Bronchial epithelial cell (primary cell): Measurements from ENCODE around the gene BAZ1A. TPM values are rescaled to one million over a fixed set of nuclear protein-coding genes. Genes with fewer than 3 reads are reported as not detected.
A peak's percentile ranks its signal among the peaks of the same experiment; 100 is the strongest.

Experiments used
- DNase-seq: peaks from one replicate; pipeline ENCODE4 v3.0.0-alpha.2; 2010; ENCODE audit warnings: low read depth
- FAIRE-seq: peaks from 2 replicates; lab custom pipeline; 2011; peaks lifted over from hg19 to GRCh38; lab: Jason Lieb, UNC
- H3K27me3 ChIP-seq: 2 replicates; pipeline ENCODE4 v1.5.1; 2011; ENCODE audit warnings: low read length; ENCODE audit not compliant: control insufficient read depth, insufficient read depth
- H3K36me3 ChIP-seq: 2 replicates; pipeline ENCODE4 v1.5.1; 2011; ENCODE audit warnings: low read length; ENCODE audit not compliant: control insufficient read depth, insufficient read depth
- H3K4me3 ChIP-seq: 2 replicates; pipeline ENCODE4 v1.5.1; 2011; ENCODE audit warnings: mild to moderate bottlenecking, low read depth, low read length, control low read depth
- total RNA-seq: library from RNA; depleted of rRNA; stranded (reverse); fragments of >200 nt; gene quantifications from 2 replicates; pipeline ENCODE4 v1.2.1, GENCODE V29; 2014
- TF ChIP-seq, protein P1 (sequence below): IDR thresholded peaks from 2 replicates; pipeline ENCODE4 v1.5.1; 2011; ENCODE audit warnings: mild to moderate bottlenecking, moderate library complexity, low read length, control low read depth, inconsistent platforms; ENCODE audit not compliant: insufficient read depth, severe bottlenecking

Gene BAZ1A, protein sequence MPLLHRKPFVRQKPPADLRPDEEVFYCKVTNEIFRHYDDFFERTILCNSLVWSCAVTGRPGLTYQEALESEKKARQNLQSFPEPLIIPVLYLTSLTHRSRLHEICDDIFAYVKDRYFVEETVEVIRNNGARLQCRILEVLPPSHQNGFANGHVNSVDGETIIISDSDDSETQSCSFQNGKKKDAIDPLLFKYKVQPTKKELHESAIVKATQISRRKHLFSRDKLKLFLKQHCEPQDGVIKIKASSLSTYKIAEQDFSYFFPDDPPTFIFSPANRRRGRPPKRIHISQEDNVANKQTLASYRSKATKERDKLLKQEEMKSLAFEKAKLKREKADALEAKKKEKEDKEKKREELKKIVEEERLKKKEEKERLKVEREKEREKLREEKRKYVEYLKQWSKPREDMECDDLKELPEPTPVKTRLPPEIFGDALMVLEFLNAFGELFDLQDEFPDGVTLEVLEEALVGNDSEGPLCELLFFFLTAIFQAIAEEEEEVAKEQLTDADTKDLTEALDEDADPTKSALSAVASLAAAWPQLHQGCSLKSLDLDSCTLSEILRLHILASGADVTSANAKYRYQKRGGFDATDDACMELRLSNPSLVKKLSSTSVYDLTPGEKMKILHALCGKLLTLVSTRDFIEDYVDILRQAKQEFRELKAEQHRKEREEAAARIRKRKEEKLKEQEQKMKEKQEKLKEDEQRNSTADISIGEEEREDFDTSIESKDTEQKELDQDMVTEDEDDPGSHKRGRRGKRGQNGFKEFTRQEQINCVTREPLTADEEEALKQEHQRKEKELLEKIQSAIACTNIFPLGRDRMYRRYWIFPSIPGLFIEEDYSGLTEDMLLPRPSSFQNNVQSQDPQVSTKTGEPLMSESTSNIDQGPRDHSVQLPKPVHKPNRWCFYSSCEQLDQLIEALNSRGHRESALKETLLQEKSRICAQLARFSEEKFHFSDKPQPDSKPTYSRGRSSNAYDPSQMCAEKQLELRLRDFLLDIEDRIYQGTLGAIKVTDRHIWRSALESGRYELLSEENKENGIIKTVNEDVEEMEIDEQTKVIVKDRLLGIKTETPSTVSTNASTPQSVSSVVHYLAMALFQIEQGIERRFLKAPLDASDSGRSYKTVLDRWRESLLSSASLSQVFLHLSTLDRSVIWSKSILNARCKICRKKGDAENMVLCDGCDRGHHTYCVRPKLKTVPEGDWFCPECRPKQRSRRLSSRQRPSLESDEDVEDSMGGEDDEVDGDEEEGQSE (N-terminal part only)
- 34.6 and 35.0 TPM in 2 replicates for total RNA-seq

DNA sequence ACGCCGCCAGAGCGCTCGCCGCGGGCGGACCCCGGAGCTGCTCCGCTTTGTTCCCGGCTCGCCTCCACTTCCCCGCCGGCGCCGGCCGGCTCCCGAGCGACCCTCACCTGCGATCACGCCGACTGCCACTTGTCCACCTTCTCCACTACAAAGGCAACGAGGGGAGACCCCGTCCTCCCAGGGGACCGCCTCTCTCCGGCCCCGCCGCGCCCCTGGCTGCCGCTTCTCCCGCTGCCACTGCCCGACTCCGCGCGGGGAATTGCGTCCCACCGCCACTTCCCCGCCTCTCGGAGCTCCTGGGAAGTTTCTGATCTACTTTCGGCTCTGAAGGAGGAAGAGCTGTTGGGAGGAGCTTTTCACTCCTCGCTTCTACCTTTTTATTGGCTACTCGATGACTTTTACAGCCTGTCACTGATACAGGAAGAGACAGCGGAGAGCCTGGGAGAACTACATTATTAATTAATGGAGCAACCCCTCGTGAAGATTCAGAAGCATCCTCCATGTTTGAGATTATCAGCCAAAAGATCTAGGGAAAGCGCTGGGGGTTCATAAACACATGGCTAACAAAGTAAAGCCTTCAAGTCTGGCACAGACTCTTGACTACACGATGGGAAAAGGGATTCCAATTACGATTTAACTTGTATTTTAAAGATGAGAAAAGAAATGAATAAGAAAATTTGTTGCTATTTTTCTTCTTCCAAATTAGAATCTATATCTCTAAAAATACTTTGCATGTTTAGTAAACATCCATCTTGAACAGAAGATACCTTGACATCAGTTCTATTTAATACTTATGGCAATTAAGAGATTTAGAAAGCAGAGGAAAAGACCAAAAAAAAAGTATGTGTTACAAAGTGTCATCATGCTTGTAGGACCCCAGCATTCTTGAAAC is at the start of gene BAZ1A:
BAZ1A (minus strand) TSS at position 330 of the 892 bp plus-strand sequence. CDS start 756 bp downstream, outside the sequence.
- Histone ChIP-seq H3K4me3 (peak within 1 kb of the TSS; percentile 92), H3K27me3 (no peaks in the 10 kb centered on the region), H3K36me3 (peaks cover 1% of the 10 kb centered on the region)
- TF ChIP-seq, protein P1, sequence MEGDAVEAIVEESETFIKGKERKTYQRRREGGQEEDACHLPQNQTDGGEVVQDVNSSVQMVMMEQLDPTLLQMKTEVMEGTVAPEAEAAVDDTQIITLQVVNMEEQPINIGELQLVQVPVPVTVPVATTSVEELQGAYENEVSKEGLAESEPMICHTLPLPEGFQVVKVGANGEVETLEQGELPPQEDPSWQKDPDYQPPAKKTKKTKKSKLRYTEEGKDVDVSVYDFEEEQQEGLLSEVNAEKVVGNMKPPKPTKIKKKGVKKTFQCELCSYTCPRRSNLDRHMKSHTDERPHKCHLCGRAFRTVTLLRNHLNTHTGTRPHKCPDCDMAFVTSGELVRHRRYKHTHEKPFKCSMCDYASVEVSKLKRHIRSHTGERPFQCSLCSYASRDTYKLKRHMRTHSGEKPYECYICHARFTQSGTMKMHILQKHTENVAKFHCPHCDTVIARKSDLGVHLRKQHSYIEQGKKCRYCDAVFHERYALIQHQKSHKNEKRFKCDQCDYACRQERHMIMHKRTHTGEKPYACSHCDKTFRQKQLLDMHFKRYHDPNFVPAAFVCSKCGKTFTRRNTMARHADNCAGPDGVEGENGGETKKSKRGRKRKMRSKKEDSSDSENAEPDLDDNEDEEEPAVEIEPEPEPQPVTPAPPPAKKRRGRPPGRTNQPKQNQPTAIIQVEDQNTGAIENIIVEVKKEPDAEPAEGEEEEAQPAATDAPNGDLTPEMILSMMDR = peak; percentile 8
- peak; percentile 92 for DNase-seq
- FAIRE-seq = no peak

DNA sequence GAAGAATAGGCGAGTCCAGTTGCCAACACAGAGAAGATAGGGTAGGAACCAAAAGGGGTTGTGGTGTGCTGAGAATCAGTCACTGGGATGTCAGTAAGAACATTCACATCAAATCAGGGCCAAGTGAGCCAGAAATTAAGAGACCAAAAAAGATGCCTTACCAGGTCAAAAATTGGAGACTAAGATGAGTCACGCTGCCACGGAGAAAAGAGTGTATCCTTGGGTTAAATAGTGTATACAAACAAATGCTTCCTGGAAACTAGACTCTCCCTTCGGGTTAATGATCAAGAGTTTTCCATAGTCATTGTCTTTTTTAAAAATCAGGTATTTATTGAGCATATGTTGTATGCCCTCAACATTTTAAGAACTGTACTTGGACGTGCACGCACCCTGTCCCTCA is 45.2 kb upstream of the BAZ1A start:
- H3K36me3 ChIP-seq = no peaks in the 10 kb centered on the region
- H3K4me3 ChIP-seq = no peak overlapping the region
- FAIRE-seq = no peak
- no peak for DNase-seq
- H3K27me3 ChIP-seq = no peaks in the 10 kb centered on the region
- TF ChIP-seq, protein P1 = no peak

DNA sequence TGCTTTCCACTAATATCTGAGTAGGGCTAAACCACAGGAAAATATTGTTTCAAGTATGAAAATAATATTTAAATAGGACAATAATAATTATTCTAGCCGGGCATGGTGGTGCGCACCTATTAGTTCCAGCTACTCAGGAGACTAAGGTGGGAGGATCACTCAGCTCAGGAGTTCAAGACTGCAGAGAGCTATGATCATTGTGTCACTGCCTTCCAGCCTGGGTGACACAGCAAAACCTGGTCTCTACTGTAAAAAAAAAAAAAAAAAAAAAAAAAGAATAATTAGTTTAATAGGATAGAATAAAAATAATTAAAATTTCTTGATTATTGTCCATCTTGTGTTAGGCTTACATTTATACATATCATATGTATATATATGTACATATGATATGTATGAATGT is 38.5 kb upstream of the BAZ1A start:
- DNase-seq (no peak), FAIRE-seq (no peak)
- TF ChIP-seq, protein P1 = no peak
- Histone ChIP-seq H3K36me3 (no peaks in the 10 kb centered on the region), H3K27me3 (no peaks in the 10 kb centered on the region), H3K4me3 (no peak overlapping the region)

DNA sequence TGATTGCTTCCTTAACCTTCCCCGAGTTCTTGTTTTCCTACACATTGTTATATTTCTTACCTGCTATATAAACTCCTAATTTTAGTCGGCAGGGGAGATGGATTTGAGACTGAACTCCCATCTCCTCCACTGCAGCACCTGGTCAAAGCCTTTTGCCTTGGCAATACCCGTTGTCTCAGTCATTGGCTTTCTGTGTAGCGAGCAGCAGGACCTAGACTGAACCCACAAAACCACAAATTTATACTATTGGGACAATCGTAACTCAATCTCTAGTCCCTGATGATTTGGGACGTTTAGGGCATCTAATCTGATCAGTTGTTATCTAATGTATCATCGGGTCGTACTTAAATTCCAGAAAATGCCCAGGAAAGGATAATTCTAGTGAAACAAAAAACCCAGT is 37.8 kb upstream of the BAZ1A start:
- no peak for FAIRE-seq
- no peak for DNase-seq
- no peaks in the 10 kb centered on the region for H3K36me3 ChIP-seq
- TF ChIP-seq, protein P1 = no peak
- no peak overlapping the region for H3K4me3 ChIP-seq
- H3K27me3 ChIP-seq = no peaks in the 10 kb centered on the region

DNA sequence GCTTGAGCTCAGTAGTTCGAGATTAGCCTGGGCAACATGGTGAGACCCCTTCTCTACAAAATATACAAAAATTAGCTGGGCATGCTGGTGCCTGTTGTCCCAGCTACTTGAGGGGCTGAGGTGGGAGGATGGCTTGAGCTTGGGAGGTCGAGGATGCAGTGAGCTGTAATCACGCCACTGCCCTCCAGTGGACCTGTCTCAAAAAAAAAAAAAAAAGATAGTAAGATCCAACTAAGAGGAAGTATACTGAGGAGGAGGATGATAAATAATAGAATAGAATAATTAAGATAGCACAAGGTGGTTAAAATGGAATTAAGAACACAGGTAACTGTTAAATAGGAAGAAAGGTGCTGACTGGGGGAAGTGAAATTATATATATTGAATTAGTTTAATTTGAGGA is 37.0 kb upstream of the BAZ1A start:
- FAIRE-seq (no peak), DNase-seq (no peak)
- Histone ChIP-seq H3K4me3 (no peak overlapping the region), H3K27me3 (no peaks in the 10 kb centered on the region), H3K36me3 (no peaks in the 10 kb centered on the region)
- TF ChIP-seq, protein P1 = no peak
